Spleen (tissue), 7 donors: ENCODE results near the gene CPE.

Experiments
- CTCF ChIP-seq, 11 experiments: fragments of 200-600 bp in 7 of 11; fragments of 450-650 bp in 4 of 11; sonication (generic) in 4 of 11; IDR thresholded peaks in 8 of 11; conservative IDR thresholded peaks in 3 of 11; 1 replicate in 7 of 11; 2 replicates in 4 of 11; pipeline versions ENCODE4 v1.4.0 to v1.8.0; 2016 to 2021; ENCODE audit warnings: antibody characterized with exemption in 11 of 11, inconsistent platforms in 4 of 11, mild to moderate bottlenecking in 1 of 11
- POLR2AphosphoS5 ChIP-seq, 3 donors: sonication (generic); formaldehyde crosslinking; IDR thresholded peaks; one replicate each; pipeline ENCODE4 v1.5.1; 2017; ENCODE audit warnings: antibody characterized with exemption in 3 of 3
- donor health status: DM: no; HTN: no; CAD: no; lungs with moderate emphysema.
- donor health status: DM: no; HTN: no; CAD: no.
- donor health status: DM: no; HTN: no; CAD: no.

- TF ChIP-seq POLR2AphosphoS5 (IDR thresholded peaks at IDR 0.05) (no peak), CTCF (IDR thresholded peaks at IDR 0.05 in 8 of 11, conservative IDR thresholded peaks at IDR 0.05 in 3 of 11) (no peak)
Observed at GRCh38 chr4:165368567-165368966, 10.2 kb upstream of the CPE start.
